ENCODE results near the gene KRTAP4-12.
"Not testable (repeated sequence)": the region's sequence is repeated elsewhere in the genome, so short reads cannot be mapped to it uniquely, and the experiment has no call there.

Gene KRTAP4-12

GRCh38 chr17:41126412-41126811, 2.4 kb upstream of the KRTAP4-12 start:
- no peak for DNase-seq

- no peak for DNase-seq
These were observed 1.1 kb upstream of the KRTAP4-12 start for GRCh38 chr17:41125064-41125463.

GRCh38 chr17:41123292-41123990, 541 bp downstream of the KRTAP4-12 start:
- DNase-seq: not testable (repeated sequence)

- no peak for DNase-seq
These were observed 2.2 kb downstream of the KRTAP4-12 start for GRCh38 chr17:41121742-41122141.

- not testable (repeated sequence) for DNase-seq
These were observed 4.0 kb downstream of the KRTAP4-12 start for GRCh38 chr17:41119696-41120690.

- no peak for DNase-seq
These were observed 5.3 kb downstream of the KRTAP4-12 start for GRCh38 chr17:41118721-41119120.

- not testable (repeated sequence) for DNase-seq
These were observed 6.1 kb downstream of the KRTAP4-12 start, which contains the start of gene KRTAP4-11 for GRCh38 chr17:41117846-41118386. KRTAP4-11 (minus strand) TSS chr17:41118373; CDS start chr17:41118315, 58 bp downstream.

GRCh38 chr17:41116297-41116696, 7.7 kb downstream of the KRTAP4-12 start:
- DNase-seq: no peak

- DNase-seq: no peak
These were observed 12.7 kb downstream of the KRTAP4-12 start for GRCh38 chr17:41111151-41111885.

- not testable (repeated sequence) for DNase-seq
These were observed 15.1 kb downstream of the KRTAP4-12 start for GRCh38 chr17:41108728-41109386.

- no peak for DNase-seq
These were observed 16.0 kb downstream of the KRTAP4-12 start for GRCh38 chr17:41107941-41108450.

GRCh38 chr17:41105347-41105746, 18.6 kb downstream of the KRTAP4-12 start, which contains the start of gene KRTAP4-9:
KRTAP4-9 (plus strand) TSS chr17:41105389; CDS start chr17:41105389, 0 bp downstream.
- not testable (repeated sequence) for DNase-seq

- not testable (repeated sequence) for DNase-seq
These were observed 19.5 kb downstream of the KRTAP4-12 start for GRCh38 chr17:41104386-41105038.

- no peak for DNase-seq
These were observed 20.1 kb downstream of the KRTAP4-12 start for GRCh38 chr17:41103896-41104295.

GRCh38 chr17:41101586-41102259, 22.3 kb downstream of the KRTAP4-12 start, which contains the start of gene KRTAP4-16:
KRTAP4-16 (minus strand) TSS chr17:41102209; CDS start chr17:41102209, 0 bp downstream.
- DNase-seq: no peak

GRCh38 chr17:41099682-41100480, 24.1 kb downstream of the KRTAP4-12 start:
- DNase-seq: not testable (repeated sequence)

GRCh38 chr17:41098481-41098880, 25.5 kb downstream of the KRTAP4-12 start:
- no peak for DNase-seq

- no peak for DNase-seq
These were observed 25.9 kb downstream of the KRTAP4-12 start, which contains the start of gene KRTAP4-8 for GRCh38 chr17:41098042-41098441. KRTAP4-8 (minus strand) TSS chr17:41098142; CDS start chr17:41098084, 58 bp downstream.

Data from amygdala (tissue), 56 donors.